Measurements from ENCODE around the gene TNRC18.
"Not testable (repeated sequence)": the region's sequence is repeated elsewhere in the genome, so short reads cannot be mapped to it uniquely, and the experiment has no call there.

TNRC18 gene

DNA sequence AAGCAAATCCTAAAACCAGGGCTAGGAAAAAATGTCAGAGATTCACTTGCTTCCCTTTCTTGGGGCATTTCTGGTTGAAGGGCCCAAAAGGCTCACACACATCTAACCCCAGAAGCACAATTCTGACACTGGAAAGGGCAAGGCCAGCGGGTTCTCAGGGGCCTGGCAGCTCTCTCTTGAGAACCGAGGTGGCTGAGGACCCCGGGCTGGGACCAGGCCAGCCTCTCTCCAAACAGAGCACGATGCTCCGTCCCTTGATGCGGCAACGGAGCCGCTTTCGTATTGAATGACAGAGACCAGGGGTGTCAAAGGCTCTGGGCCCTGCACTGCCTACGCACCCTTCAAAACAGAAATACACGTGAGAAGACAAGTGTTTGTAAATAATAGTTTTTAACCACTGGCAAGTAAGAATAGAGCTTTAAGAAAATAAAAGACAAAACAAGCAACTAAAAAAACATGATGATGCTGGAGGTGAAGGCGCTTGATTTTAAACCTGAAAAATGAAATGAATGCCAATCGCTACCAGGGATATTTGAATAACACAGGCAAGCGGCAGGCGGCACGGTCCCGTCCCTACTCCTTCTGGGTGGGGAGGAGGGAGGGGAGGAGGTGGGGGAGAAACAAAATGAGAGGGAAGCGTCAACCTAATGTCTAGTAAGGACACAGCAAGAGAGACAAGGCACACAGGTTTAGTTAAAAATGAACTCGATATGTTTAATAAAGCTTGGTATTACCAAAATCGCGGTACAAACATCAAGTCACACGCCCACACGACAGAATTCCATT lies 72.8 kb downstream of the TNRC18 start:
- DNase-seq (ENCODE audit: low read depth in 2 of 2), result no peak

DNA sequence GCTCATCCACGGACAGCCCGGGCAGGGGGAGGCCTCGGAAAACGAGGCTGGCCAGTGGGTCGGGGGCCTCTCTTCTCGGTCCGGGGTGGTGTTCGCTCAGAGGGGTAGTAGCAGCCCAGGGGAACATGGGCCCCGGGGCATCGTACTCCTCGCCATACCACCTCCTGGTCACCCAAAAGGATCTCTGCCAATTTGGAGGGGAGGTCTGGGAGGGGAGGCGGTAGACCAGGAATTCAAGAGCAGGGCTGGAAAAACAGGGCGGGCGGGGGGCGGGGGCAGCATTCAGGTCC lies 73.5 kb downstream of the TNRC18 start:
- no peak for DNase-seq (ENCODE audit: low read depth in 2 of 2)

DNA sequence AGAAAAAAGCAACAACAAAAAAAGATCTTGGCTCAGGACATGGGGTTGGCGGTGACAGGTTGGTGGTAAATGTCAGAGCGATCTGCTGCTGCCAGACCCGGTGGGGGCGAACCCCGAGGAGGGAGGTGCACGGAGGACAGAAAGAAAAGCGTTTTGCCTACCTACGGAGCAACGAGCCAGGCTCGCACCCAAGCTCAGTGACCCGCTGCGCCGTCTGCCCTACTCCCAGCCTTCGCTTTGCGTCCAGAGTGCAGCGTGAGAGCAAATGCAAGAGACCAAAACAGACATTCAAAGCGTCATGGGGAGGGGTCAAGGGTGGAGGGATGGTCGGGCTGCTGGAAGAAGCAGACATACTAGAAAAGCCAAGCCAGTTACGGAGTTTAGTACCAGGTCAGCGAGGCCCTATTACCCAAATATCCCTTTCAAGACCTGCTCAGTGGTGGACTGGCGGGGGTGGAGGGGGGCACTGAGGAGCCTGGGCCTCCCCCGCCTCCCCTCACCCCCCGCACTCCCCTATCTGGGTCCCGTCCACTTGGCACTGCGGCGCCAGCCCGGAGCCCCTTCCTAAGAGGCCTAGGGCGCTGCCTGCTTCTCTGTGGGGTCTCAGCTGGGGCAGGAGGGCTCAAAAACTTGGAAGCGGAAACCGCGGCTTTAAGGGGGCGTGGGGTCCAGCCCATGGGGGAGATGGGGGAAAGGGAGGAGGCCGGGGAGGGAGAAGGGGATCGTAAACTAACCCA lies 74.0 kb downstream of the TNRC18 start:
- DNase-seq (ENCODE audit: low read depth in 2 of 2), result no peak

DNA sequence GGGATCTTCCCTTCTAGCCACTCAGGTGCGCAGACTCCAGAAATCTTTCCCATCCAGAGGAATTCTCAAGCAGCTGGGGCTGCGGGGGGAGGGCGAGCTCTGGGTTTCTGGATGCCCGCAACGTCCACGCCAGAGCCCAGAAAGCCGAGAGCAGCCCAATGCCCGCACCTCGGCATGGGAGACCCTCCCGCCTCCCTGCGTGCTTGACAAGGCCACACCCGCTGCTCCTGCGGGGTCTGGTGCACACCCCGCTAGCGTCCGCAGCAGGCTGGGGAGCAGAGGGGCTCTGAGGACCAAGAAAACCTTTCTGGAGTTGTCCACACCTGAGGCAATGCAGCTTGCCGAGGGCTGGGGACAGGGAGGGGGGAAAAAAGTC lies 74.6 kb downstream of the TNRC18 start:
- no peak for DNase-seq (ENCODE audit: low read depth in 2 of 2)

DNA sequence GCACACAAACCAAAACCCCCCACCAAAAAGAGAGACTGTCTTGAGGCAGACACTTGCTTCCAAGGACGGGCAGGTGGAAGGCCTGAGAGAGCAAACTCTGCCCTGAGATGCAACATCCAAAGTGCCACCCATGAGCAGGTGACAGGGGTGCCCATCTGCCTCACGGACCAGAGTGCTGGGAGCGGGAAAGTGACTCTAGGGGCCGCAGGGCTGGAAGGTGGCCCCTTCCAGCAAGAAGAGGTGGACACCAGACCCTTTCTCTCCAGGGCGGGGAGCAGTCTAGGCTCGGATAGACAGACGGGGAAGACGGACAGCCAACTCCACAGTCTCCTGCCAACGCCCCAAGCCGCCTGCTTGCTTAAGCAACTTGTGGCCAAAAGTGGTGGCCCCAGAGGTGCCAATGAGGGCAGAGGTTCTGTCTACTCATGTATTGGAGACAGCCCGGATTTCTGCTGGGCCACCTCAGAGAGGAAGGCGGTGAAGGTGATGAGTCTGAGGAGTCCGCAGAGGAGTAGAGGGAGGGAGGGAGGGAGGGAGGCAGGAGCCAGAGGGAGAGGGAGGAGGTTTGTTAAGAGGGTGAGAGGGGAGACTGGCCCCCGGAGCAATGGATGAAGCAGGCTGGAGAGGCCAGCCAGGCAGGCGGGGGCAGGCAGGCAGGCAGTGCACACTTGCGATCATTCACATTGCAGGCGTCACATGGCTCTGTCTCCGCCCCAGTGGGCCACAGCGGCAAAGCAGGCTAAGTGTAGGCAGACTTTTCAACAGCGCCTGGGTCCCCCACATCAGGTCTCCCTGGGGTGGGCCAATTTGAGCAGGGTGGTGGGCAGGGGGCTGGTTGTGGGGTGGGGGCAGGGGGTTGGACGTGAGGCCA lies 75.3 kb downstream of the TNRC18 start:
- DNase-seq (ENCODE audit: low read depth in 2 of 2), result no peak

DNA sequence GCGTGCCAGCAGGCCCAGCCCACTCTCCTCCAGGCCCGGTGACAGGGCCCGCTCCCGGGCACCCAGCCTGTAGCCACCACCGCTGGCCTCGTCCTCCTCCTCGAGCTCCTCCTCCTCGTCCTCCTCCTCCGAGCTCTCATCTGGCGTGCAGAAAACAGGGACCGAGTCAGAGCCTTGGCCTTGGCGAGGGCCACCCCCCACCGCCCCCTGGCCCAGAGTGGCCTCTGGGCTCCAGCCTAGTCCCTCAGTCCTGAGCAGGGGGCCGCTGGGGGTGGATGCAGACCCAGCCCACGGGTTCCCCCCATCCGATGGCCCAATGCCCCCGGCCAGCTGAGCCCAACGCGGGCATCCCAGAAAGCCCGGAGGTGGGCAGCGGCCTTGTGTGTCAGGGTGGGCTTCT lies 78.0 kb downstream of the TNRC18 start:
- no peak for DNase-seq (ENCODE audit: low read depth in 2 of 2)

DNA sequence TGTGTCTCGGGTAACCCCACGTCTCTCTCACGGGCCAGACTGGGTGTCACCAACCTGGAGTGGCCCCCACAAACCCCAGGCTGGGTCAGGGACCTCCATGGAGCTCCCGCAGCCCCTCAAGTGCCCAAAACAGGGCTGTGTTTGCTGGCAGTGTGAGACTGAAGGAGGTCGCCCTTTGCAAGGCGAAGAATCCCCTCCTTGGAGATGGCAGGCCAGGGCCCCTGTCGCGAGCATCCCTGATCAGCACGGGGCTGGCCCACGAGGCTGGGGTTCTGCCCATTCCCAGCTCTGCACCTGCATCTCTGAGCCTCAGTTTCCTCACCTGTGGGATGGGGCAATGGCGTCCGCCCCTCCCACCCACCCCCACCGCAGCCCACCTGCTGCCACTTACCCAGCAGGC lies 78.5 kb downstream of the TNRC18 start:
- no peak for DNase-seq (ENCODE audit: low read depth in 2 of 2)

DNA sequence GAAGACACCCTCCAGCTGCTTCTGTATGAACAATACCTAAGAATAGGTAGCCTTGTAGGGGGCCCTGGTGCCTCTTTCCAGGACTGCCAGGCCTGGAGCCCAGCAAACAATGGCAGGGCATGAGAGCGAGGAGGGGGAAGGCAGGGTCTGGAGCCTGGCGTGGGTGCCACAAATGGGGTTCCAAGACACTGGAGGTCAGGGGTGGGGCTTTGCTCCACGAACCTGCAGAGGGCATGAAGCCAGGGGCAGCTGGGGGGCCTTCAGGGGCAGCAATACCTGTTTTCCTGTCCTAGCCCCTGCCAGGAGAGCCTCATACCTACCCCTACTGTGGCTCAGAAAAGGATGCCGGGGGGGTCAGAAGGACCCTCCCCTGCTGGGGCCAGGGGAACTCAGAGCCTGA lies 79.3 kb downstream of the TNRC18 start:
- DNase-seq (ENCODE audit: low read depth in 2 of 2), result no peak

DNA sequence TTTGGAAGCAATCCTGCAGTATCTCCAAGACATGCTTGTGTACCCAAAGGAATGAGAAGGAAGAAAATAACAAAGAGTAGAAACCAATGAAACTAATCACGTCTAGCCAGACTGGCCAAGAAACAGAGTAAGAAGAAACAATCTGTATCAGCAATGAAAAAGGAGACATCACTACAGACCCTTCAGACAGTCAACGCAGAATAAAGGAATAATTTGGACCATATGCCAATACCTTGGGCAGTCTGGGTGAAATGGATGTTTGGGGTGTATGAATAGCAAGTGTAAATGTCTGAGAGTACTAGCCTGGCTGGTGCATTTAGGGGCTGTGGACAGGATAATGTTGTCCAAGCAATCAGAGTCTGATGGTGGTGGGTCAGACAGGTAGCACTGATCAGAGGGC lies 79.8 kb downstream of the TNRC18 start:
- no peak for DNase-seq (ENCODE audit: low read depth in 2 of 2)

DNA sequence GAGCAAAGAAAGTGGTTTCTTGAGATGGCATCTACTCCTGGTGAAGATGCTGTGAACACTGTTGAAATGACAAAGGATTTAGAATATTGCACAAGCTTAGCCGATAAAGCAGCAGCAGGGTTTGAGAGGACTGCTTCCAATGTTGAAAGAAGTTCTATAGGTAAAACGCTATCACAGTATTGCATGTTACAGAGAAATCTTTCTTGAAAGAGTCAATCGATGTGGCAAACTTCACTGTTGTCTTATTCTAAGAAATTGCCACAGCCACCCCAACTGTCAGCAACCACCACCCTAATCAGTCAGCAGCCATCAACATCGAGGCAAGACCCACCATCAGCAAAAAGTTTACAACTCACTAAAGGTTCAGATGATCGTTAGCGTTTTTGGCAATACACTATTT lies 81.0 kb downstream of the TNRC18 start:
- DNase-seq (ENCODE audit: low read depth in 2 of 2), result no peak

DNA sequence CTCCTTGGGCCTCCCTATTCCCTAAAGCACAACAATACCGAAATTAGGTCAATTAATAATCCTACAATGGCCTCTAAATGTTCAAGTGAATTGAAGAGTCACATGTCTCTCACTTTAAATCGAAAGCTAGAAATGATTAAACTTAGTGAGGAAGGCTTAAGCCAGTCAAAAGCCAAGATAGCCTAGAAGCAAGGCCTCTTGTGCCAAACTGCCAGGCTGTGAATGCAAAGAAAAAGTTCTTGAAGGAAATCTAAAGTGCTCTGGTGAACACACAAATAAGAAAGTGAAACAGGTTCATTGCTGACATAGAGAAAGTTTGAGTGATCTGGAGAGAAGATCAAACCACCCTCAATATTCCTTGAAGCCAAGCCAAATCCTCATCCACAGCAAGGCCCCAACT lies 83.7 kb downstream of the TNRC18 start:
- DNase-seq (ENCODE audit: low read depth in 2 of 2), result no peak

DNA sequence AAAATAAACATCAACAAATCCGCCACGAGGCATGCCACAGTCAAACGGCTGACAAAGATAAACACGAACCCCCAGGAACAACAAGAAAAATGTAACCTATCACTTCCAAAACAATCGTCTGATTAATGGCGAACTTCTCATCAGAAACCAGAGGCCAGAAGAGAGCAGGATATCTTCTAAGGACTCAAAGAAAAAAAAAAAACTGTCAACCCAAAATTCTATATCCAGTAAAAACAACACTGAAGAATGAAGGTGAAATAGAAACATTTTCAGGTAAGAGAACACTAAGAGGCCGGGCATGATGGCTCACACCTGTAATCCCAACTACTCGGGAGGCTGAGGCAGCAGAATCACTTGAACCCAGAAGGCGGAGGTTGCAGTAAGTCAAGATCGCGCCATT lies 86.6 kb downstream of the TNRC18 start:
- DNase-seq (ENCODE audit: low read depth in 2 of 2), result no peak

DNA sequence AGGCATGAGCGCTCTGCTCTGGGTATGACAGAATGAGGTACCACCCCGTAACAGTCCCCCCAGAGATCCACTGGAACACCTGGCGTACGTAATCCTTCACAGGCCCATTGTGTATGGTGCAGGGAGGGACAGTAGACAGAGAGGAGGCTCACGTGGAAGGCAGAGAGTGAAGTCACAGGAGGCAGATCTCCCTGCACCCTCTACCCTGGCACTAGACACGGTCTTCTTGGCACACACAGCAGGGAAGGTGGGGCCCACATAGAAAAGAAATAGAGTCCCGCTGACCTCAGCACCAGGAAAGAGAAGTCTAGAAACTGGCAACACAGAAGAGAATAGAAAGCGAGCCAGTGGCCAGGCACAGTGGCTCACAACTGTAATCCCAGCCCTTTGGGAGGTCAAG lies 89.0 kb downstream of the TNRC18 start:
- no peak for DNase-seq (ENCODE audit: low read depth in 2 of 2)

DNA sequence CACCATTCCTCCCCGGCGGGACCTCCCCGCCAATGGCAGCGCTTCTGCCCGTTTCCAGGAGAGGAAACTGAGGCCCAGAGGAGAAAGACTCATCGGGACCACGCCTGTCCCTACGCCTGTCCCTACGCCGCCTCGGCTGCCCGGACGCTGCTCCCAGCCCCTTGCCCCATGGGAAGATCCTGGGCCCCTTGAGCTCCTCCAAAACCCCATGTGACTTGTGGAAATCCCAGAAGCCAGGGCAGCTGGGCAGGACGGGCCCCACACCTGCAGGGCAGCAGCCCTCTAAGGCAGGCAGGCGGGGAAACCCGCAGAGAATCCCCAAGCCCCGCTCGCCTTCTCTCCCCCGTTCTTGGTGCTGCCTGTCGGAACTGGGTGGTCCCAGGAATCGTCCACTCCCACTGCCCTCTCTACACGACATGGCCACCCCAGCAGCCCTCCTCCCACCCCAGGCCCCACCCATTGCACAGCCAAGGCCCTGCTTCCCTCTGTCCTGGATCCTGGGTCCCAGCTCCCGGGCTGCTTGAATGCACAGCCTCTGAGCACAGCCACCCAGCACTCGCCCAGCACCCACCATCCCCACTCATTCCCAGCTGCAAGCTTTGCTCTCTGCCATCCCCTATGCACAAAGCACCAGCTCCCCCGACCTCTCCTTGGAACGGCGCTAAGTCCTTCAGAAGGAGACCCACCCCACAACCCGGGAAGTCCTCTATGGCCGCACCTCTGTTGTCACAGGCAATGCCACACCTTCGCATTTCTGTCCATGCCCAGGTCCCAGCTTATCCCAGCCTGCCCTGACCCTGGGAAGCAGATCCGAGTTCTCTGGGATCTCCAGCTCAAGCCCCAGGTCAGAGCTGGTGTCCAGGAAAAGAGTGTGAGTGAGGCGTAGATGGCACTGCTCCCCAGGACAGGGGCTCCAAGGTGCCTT lies 90.3 kb downstream of the TNRC18 start:
- DNase-seq (ENCODE audit: low read depth in 2 of 2), result no peak

DNA sequence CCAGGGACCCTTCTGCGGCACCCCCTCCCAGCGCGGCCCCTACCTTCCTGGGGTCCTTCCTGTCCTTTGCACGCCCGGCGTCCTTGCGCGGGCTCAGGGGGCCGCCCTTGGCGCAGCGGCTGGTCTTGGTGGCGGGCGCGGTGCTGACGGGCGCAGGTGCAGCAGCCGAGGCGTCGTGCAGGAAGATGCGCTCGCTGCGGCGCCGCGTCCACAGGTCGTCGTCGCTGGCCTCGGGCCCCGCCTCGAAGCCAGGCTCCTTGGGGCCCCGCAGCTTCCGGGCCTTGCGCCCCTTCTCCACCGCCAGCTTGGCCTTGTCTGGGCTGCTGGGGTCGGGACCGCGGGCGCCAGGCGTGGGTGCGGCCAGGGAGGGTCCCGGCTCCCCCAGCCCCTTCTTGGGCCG lies 91.1 kb downstream of the TNRC18 start:
- DNase-seq (ENCODE audit: low read depth in 2 of 2), result no peak

DNA sequence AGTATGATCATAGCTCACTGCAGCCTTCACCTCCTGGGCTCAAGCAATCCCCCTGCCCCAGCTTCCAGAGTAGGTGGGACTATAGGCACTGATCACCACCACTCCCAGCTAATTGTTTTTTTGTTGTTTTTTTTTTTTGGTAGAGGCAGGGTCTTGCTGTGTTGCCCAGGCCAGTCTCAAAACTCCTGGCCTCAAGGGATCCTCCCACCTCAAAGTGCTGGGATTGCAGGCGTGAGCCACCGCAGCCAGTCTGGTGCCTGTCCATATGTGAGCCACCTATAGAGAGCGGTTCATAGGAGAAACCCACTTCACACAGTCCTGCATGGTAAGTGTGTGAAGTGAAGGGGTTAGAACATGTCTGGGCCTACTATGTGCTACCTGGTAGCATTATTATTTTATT lies 93.3 kb downstream of the TNRC18 start:
- no peak for DNase-seq (ENCODE audit: low read depth in 2 of 2)

DNA sequence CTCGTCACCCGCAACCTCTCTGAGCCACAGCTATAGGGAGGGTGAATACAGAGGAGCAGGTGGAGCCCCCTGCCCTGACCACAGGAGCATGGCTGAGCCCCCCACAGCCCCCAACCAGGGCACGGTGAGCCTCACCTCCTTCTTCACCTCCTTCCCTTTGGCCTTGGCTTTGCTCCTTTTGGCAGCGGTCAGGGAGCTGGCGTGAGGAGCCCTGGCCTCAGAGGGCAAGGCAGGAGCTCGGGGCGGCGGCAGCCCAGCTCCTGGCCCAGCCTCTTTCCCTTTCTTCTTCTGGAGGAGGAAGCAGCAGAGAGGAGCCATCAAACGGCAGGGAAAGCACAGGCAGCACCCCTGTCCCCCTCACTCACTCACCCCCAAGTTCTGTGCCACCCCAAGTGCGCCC lies 98.7 kb downstream of the TNRC18 start:
- no peak for DNase-seq (ENCODE audit: low read depth in 2 of 2)

DNA sequence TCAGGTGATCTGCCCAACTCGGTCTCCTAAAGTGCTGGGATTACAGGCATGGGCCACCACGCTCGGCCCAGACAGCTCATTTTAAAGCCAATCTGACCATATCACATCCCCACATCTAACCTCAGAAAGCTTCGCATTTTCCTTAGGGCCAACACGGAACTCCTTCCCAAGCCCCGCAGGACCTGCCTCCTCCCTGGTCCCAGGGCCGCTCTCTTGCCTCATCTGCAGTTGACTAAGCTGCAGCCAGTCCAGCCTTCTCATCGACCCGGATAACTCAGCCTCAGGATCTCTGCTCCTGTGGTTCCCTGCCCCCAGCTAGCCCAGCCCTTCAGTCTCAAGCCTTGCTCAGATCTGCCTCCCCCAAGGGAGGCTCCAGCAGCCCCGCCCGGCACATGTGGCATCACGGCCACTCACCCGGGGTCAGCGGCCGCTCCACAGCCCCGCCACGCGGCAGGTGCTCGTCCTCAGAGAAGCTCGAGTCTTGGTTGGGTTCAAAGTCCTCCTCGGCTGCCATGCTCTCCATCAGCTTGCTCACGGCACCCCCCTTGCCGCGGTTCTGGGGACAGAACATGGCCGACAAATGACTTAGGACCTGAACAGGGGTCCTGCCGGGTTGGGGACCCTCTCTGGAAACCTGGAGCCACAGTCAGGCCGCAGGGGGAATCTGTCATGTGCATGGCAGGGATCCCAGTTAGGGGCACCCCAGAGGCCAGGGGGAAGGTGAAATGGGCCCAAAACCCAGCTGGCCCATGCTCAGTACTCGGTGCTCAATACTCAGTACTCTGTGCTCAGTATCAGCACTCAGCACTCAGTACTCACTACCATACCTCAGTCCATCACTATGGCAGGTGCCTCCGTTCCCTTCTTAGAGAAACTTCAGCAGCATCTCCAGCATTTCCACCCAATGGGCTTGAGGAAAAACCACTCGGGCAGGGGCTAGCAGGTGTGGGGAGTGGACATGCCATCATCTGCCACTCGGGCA lies 99.5 kb downstream of the TNRC18 start:
- DNase-seq (ENCODE audit: low read depth in 2 of 2), result not testable (repeated sequence)

DNA sequence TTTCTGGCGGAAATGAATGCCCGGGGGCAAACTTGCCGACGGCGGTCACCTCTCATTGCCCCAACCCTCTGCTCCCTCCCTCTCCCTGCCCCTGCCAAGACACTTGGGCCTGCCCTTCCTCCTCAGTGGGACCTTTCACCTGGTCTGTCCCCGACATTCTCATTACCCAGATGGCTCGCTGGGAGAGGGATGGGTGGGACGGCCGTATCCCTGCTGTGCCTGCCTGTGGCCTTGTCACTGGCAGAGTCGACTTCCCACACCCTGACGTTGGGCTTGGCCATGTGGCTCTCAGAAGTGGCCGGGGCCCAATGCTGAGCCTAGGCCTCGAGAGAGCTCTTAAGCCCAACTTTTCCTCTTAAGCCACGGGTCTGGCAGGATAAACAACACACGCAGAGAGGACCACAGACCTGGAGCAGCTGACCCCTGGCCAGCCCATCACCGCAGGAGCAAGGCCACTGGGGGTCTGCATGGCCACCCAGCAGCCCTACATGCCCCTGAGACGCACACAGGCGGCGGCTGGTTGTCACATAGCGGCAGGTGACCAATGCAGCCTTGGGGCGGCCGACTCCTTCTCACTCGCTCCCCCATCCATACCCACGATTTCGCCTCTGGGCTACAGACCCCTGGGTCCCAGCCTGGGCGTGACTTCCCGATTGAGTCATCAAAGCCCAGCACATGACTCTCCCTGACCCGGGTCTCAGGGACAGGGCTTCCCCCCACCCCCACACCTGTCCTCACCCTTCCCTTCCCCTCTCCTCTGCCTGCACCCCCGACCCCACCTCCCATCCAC lies 100.8 kb downstream of the TNRC18 start:
- DNase-seq (ENCODE audit: low read depth in 2 of 2), result no peak

Data from stimulated activated CD4-positive, alpha-beta T cell treated with anti-CD3 and anti-CD28 coated beads, Interleukin-15, amount 100 ng/mL, for 48 hours (primary cell).